Fibroblast of the aortic adventitia (primary cell): ENCODE results near the gene PRODH. TPM values are rescaled to one million over a fixed set of nuclear protein-coding genes. Genes with fewer than 3 reads are reported as not detected.
"Not testable (repeated sequence)": the region's sequence is repeated elsewhere in the genome, so short reads cannot be mapped to it uniquely, and the experiment has no call there.

Experiments
- DNase-seq: peaks from one replicate; pipeline ENCODE4 v3.0.0-alpha.2; 2010; ENCODE audit warnings: low read depth
- H3K4me3 ChIP-seq: 2 replicates; pipeline ENCODE4 v1.5.1; 2011; ENCODE audit warnings: low read depth, mild to moderate bottlenecking, control low read depth, low read length, moderate library complexity
- total RNA-seq: library from RNA; depleted of rRNA; stranded (reverse); fragments of >200 nt; gene quantifications from 2 replicates; pipeline ENCODE4 v1.2.3, GENCODE V29; 2012; ENCODE audit warnings: low replicate concordance
- TF ChIP-seq, protein P1 (sequence below): IDR thresholded peaks from 2 replicates; pipeline ENCODE4 v1.5.1; 2011; ENCODE audit warnings: mild to moderate bottlenecking, low read length, control low read depth, inconsistent platforms; ENCODE audit not compliant: insufficient read depth

Gene PRODH
- total RNA-seq, 1 donor: not detected

- TF ChIP-seq, protein P1, sequence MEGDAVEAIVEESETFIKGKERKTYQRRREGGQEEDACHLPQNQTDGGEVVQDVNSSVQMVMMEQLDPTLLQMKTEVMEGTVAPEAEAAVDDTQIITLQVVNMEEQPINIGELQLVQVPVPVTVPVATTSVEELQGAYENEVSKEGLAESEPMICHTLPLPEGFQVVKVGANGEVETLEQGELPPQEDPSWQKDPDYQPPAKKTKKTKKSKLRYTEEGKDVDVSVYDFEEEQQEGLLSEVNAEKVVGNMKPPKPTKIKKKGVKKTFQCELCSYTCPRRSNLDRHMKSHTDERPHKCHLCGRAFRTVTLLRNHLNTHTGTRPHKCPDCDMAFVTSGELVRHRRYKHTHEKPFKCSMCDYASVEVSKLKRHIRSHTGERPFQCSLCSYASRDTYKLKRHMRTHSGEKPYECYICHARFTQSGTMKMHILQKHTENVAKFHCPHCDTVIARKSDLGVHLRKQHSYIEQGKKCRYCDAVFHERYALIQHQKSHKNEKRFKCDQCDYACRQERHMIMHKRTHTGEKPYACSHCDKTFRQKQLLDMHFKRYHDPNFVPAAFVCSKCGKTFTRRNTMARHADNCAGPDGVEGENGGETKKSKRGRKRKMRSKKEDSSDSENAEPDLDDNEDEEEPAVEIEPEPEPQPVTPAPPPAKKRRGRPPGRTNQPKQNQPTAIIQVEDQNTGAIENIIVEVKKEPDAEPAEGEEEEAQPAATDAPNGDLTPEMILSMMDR: no peak
- H3K4me3 ChIP-seq: no peak overlapping the region
- DNase-seq: no peak
These were observed 29.2 kb downstream of the PRODH start for GRCh38 chr22:18906896-18907295.

DNA sequence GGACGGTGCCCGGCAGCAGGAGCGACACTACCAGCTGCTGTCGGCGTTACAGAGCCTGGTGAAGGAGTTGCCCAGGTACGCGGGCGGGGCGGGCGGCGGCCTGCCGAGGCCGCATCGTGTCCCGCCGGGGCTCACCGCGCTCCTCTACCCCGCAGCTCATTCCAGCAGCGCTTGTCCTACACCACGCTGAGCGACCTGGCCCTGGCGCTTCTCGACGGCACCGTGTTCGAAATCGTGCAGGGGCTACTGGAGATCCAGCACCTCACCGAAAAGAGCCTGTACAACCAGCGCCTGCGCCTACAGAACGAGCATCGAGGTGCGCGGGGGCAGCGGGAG, 29.7 kb downstream of the PRODH start:
- H3K4me3 ChIP-seq, DNase-seq: not testable (repeated sequence)

- no peak for DNase-seq
- no peak within 1 kb of the TSS for H3K4me3 ChIP-seq
- TF ChIP-seq, protein P1: no peak
These were observed 30.3 kb downstream of the PRODH start, which contains the start of gene DGCR6 for GRCh38 chr22:18905540-18906409. Gene DGCR6, plus strand, starts transcription at chr22:18906320. Its CDS starts 55 bp downstream, at chr22:18906375.

DNA sequence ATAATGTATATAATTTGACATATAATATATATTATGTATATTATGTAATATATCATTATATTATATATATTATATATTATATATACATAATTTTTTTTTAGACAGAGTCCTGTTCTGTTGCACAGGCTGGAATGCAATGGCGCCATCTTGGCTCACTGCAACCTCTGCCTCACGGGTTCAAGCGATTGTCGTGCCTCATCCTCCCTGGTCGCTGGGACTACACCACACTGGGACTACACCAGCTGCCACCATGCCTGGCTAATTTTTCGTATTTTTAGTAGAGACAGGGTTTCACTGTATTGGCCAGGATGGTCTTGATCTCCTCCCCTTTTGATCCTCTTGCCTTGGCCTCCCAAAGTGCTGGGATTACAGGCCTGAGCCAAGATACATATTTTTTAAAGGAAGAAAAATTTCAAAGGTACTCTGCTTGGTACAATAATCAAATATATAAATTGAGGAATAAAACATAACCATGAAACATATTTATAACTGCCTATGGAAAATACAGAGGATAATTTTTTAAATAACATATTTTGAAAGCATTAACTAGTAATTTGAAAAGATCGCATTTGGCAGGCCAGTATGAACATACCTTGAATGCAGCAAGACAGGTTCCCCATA, 39.9 kb downstream of the PRODH start:
- not testable (repeated sequence) for DNase-seq, H3K4me3 ChIP-seq

- H3K4me3 ChIP-seq, DNase-seq: not testable (repeated sequence)
These were observed 42.3 kb downstream of the PRODH start for GRCh38 chr22:18893775-18894174.

DNA sequence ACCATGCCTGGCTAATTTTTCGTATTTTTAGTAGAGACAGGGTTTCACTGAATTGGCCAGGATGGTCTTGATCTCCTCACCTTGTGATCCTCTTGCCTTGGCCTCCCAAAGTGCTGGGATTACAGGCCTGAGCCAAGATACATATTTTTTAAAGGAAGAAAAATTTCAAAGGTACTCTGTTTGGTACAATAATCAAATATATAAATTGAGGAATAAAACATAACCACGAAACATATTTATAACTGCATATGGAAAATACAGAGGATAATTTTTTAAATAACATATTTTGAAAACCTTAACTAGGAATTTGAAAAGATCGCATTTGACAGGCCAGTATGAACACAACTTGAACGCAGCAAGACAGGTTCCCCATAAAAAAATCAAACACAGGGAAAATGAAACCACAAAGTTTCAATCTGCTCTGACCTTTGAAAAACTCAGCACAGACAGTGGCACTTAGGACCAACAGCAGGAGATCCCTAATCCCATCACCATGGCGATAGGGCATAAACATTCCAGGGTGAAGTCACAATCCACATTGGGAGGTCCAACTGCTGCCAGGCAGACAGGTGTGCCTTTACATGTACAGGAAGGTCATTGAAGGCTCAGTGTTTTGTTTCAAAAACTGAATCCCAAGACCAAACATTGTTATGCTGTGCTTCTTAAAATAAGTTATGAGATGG, 45.4 kb downstream of the PRODH start:
- not testable (repeated sequence) for H3K4me3 ChIP-seq, DNase-seq

GRCh38 chr22:18888115-18888514, 48.0 kb downstream of the PRODH start:
- DNase-seq: no peak
- no peak overlapping the region for H3K4me3 ChIP-seq
- TF ChIP-seq, protein P1: no peak

DNA sequence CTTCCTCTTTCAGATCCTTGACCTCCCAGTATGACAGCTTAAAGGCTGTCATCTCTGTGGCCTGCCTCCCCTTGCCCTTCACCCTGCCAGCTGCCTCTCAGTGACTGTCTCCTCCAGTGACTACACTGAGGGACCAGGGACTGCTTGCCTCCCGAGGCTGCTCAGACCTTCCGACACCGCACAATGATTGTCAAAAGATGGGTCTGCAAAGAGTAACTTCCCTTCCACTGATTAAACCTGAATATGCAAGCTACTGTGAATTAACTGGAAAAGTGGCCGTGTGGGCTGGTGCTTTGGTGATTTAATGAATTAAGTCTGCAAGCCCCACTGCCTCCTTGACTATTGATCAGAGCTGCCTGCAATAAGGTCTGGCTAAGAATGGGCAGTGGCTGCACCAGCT, 51.6 kb downstream of the PRODH start:
- not testable (repeated sequence) for H3K4me3 ChIP-seq, DNase-seq

GRCh38 chr22:18881260-18881659, 54.8 kb downstream of the PRODH start:
- not testable (repeated sequence) for DNase-seq, H3K4me3 ChIP-seq

Other genes with a start within 250 kb of the PRODH start
- 1.8 and 5.7 TPM in 2 replicates for gene DGCR6, start 30.0 kb downstream of the PRODH start, total RNA-seq
- 29.2 and 42.7 TPM in 2 replicates for gene DGCR2, start 186.1 kb upstream of the PRODH start, total RNA-seq
- not detected in 2 replicates for gene TSSK2, start 195.0 kb upstream of the PRODH start, total RNA-seq
- 13.9 and 20.1 TPM in 2 replicates for gene ESS2, start 208.4 kb upstream of the PRODH start, total RNA-seq
- not detected in 2 replicates for gene GSC2, start 214.0 kb upstream of the PRODH start, total RNA-seq
- gene SLC25A1, start 242.4 kb upstream of the PRODH start, total RNA-seq: 53.2 and 53.4 TPM in 2 replicates